HG03469 (cell line): ENCODE results near the gene PARL.

Experiments used
- ATAC-seq: cut with Tn5 transposase; IDR thresholded peaks from one replicate; pipeline ENCODE4 v1.9.1; 2021; ENCODE audit warnings: mild to moderate bottlenecking, moderate library complexity, moderate number of reproducible peaks; ENCODE audit not compliant: unreplicated experiment

PARL gene

DNA sequence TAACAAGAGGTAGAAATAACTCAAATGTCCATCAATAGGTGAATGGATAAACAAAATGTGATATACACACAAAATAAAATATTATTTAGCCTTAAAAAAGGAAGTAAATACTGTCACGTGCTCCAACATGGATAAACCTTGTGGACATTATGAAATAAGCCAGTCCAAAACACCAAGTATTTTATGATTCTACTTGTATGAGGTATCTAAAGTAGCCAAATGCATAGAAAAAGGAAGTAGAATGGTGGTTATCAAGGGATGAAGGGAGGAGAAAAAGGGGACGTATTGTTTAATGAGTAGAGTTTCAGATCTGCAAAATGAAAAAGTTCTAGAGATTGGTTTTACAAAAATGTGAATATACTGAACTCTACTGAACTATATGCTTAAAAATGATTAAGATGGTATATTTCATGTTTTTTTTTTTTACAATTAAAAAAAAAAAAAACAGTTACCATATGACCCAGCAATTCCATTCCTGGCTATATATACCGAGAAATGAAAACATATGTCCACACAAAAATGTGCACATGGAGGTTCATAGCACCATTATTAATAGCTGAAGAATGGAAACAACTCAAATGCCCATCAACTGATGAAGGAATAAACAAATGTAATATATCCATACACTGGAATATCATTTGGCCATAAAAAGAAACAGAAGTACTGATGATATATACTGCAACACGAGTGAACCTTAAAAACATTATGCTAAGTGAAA is 30.2 kb downstream of the PARL start:
- ATAC-seq: no peak

DNA sequence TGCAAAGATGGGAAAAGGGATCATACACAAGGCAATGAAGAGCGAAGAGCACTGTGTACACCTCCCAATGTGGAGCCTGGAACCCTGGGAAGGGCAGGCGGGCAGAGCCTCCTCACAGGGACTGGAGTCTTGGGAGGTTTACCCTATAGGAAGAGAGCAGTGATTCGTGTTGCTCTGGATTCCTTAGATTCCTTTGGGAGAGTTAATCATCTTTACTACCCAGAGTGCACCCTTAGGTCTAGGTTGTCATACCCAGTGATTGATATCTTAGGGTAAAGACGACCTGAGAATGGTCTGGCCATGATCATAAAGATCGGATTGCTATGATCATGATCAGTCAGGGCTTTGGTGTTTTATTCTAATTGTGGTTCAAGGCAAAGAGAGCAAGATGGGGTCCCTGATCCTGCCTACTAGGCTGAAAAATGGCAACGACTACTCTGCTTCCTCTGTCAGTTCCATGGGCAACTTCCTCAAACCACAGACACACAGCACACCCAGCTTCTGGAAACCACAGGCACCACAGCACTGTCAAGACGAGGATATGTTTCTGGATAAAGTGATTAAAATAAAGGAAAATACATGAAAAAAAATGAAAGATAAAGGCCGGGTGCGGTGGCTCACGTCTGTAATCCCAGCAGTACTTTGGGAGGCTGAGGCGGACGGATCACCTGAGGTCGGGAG is 38.9 kb downstream of the PARL start:
- ATAC-seq: no peak

DNA sequence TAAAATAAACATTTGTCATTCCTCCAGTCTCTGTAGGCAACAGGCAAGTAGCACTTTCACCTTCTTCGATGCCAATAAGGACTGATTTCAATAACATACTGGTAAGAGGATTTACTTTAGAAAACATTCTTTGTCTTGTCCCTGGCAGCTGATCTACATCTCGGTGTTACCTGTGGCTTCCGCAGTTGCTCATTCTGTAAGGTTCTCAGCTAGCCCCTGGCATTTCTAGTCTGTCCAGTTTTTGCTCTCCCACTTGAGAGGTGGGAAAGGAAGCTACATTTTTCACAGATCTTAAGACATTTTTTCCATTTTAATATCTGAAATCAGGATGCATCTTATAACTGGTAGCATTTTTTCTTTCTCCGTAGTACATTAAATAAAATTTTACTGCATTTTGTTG is 39.6 kb downstream of the PARL start:
- no peak for ATAC-seq

DNA sequence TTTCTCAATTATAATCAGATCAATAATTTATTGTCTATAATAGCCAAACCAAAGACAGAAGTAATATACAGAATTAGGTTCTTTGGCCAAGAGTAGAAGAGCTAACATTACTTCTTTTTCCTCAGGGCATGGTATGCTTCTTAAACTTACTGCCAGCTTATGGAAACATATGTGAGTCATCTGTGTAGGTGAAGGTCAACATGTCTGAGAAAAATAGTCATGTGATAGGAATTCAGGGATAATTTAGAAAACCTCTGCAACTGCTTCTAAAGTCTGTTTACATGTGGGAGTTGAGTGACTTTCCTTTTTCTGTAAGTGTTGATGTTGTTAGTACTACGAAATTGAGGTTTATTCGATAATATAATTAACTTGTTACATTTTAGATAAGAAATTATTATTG is 40.1 kb downstream of the PARL start:
- no peak for ATAC-seq

DNA sequence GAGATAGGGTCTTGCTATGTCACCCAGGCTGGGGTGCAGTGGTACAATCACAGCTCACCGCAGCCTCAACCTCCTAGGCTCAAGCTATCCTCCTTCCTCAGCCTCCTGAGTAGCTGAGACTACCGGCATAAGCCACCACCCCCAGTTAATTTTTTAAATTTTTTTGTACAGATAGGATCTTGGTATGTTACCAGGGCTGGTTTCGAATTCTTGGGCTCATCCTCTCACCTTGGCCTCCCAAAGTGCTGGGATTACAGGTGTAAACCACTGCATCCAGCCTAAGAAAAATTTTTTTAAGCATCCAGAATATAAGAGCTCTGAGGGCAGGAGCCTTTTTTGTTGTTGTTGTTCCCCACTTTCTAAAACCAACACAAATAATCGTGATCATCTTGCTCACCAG is 44.9 kb downstream of the PARL start:
- no peak for ATAC-seq

DNA sequence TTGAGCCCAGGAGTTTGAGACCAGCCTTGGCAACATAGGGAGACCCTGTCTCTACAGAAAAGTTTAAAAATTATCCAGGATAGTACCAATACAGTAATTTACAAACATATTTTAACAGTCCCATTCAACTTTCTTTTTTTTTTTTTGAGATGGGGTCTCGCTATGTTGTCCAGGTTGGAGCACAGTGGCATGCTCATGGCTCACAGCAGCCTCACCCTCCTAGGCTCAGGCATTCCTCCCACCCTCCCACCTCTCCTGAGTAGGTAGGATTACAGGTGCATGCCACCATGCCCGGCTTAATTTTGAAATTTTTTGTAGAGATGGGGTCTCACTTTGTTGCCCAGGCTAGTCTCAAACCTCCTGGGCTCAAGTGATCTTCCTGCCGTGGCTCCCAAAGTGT is 46.8 kb downstream of the PARL start:
- ATAC-seq: no peak

DNA sequence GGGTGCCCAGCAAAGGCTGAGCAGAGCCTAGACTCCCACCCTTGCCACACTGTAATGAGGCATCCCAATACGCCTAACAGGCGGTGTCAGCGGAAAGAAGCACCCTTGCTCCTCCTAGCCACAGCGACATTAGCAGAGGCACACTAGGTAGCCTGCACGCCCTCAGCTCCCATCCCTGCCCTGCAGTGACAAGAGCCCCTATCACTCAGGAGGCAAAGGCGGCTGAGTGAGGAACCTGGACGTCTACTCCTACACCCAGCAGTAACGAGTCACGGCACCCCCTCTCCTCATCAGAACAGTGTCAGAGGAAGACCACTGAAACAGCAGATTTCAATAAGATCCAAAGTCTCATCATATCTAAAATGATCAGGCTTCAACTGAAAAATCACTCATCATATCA is 47.3 kb downstream of the PARL start:
- no peak for ATAC-seq

DNA sequence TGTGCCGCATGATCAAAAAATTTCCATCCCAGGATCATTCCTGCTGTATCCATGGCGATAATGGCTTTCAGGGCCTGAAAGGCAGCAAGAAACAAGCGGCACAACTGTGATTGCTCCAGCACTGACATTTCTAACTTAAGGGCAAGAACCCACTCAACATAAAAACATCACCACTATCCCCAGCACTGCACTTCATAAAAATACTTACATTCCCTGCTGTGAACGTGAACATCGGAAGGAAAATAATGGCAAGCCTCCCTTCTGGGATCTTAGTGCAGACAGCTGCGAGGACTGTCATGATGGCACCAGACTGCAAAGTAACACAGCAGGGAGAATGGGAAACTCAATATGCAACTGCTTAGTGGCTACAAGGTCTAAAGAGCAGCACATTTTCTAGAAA is 51.2 kb downstream of the PARL start:
- no peak for ATAC-seq

DNA sequence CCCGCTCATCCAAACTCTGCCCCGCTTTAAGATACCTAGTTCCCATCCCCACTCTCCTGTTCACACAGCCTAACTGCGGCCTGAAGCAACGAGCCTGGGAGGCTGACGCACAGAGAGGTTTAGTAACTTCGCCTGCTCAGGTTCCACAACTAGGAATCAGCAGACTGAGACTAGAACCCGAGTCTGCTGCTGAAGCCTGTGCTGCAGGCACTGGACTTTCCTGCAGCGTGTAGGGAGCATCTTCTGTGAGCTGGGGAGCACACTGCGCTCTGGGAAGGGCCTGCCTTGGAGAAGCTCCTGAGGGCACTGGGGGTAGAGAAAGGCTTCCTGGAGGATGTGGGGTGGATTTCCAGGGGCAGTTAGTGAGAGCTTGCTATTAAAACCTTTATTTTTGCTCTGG is 54.5 kb downstream of the PARL start:
- no peak for ATAC-seq

DNA sequence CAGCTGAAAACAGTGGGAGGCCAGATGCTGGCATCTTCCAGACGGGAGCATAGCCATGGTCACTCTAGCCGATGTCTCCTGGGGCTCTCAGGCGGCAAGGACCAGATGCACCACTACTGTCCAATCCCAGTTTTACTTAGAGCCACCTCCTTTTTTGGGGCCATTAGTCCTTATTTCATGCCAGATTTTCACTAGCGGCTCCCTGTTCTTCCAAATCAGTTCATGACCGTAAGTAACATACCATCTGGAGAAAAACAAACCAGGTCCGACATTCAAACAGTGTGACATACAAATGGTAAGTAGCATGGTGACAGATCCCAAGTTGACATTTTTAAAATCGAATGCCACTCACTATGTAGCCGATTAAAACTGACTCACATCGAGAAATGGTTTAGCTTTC is 55.2 kb downstream of the PARL start:
- ATAC-seq: no peak

DNA sequence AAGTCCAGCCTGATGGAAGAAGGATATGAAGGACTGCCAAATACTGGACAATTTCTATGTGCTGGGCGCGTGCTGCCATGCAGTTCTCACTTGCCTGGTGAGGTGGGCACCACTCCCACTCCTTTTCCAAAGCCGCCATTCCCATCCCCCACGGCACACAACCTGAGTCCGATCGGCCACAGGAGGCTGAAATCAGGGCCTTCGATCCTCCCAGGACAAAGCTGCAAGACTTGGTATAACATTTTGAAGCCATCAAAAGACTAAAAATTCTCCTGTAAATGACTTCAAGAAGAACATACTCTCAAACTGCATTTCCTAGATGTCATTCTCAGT is 56.2 kb downstream of the PARL start:
- ATAC-seq: no peak

DNA sequence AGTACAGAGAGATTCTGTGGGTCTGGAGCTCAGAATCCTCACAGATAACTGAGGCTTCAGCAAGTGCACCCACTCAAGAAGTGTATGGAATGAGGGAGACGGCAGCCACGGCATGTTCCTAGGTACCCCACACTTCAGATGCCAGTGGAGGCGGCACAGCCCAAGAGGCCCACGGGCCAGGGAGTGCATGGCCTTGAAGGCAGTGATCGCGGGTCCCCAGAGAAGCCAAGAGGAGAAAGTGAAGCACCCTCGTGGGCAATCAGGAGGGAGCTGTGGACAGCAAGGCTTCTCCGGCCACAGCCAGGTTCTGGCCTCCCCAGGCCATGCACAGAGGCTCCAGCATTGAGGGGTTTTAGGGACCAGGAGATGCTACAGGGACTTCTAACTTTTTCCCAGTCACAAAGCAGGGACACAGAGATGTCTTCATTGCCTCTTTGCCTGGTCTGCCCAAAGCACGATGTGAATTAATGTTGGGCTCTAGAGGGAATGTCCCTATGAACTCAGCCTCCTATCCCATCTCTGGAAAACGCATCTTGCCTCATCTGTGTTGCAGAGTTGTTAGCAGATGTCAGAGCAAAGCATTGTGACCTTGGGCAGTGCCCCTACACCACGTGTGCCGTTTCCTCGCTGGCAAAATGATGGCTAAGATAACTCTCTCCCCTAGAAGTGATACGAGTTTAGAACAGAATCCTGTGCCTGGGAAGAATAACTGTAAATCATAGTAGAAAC is 56.7 kb downstream of the PARL start:
- no peak for ATAC-seq

DNA sequence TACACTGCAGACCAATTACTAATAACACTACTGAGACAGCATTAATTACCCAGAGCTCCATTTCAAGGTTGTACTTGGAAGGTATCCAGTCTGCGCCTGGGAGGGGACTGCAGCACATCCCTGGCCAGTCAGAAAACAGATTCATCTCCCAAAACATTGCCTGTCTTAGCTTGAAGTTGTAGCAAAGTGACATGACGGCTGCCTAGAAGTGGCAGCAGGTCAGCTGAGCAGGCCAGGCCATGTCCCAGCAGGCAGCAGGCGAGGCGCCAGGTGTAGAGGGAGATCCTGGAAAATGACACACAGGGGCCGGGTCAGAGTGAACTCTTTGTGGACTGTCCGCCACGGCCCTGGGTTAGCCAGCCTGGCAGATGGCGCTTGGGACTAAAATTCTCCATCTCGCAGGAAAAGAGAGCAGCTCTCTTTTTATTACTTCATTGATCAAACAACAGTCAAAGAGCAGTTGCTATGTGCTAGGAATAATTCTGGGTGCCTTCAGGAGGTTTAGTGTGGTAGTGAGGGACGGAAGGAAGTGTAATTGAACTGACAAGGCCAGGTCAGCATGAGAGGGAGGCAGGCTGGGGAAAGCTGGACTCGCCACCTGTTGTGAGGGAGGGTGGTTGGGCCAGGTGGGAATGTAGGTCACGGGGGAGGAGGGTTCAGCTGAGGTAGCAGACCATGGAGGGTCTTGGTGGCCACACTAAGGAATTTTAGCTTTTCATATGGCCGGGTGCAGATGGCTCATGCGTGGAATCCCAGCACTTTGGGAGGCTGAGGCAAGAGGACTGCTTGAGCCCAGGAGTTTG is 58.0 kb downstream of the PARL start:
- no peak for ATAC-seq

DNA sequence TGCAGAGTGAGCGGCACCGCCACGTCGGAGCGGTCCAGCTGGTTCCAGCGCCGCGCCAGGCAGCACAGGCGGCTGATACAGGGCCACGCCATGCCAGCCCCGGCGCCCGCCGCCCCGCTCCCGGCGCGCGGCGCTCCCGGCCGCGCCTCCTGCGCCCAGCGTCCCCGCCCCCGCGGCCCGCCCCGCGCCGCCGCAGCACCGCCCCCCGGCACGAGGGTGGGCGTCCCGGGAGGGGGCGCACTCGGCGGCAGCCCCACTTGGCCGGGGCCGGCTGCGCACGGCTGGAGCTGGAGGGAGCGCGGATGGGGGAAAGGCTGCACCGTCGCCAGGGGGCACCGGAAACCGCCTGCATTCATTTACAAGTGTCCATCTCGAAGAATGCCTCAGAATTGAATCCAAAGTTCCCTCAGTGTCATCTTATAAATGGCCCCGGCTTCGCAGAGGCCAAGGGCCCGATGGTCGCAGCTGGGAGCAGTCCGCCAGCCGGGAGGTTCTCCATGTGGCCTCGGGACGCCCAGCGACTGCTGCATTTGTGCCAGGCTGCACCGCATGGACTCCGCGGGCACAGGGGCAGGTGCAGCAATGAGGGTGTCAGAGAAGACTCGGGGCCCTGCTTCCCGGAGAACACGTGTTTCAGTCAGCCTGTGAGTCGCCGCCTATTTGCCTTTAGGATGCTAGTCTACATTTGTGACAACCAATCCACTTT is 59.1 kb downstream of the PARL start, which contains the start of gene MAP6D1:
Gene MAP6D1, minus strand, starts transcription at position 122 of the 706 bp plus-strand sequence. Its CDS starts 30 bp downstream, at position 92.
- no peak for ATAC-seq

DNA sequence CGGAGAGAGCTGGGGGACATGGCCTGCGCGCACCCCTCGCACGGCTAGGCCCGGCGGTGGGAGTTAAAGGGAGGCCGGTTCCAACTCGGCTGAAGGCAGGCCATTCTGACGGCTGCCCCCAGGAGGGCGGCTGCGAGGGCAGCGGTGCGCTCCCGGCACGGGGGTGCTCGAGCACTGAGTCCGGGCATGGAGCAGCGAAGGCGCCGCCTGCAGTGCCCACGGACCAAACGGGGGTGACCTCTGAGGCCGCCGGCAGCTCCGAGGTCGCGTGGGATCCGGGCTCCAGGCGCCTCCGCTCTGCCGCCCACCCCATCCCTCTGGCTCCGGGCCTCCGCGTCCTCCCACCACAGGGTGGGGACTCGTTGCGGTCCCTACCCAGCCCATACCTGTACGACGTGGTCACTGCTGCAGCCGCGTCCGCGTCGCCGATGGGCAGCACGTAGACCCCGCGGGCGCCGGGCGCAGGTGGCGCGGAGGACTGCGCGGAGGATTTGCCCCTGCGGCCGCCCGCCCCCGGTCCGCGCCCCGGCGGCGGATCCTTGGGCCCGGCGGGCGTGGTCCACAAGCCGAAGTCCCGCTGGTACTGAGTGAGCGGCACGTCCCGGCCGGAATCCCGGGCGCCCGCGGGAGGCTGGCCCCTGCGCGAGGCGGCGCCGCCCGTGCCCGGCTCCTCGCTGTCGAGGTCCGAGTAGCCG is 59.8 kb downstream of the PARL start:
- ATAC-seq: no peak

DNA sequence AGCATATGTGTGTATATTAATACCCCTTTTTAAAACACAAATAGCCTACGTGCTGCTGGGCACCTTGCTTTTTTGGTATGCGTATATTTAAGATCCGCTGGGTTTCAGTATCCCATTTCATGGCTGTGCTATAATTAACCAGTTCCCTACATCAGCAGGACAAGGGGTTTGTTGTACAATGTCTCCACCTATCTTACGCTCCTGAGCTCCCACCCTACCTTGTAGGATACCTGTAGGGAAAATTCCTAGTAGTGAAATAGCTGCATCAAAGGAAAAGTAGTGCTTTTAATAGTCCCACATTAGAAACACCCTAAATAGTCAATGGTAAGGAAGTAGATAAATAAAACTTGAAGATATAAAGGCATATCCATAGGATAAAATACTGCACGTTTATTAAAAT is 60.7 kb downstream of the PARL start:
- no peak for ATAC-seq

DNA sequence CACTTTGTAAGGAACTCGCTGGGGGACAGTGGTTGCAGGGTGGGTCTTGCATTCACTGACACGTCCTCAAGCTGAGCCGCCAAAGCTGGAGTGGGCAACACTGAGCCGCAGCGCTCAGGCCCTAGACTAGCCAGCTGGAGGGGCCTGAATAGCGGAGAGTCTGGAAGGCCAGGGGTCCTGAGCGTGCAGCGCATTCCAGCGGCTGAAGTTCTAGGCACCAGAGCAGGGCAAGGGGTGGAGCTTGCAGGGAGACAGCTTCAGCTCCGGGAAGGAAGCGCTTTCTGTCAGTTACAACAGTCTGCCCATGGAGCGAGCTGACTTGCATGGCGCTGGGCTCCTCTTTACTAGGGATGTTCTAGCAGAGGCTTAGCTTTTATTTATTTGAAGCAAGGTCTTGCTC is 62.0 kb downstream of the PARL start:
- ATAC-seq: no peak

DNA sequence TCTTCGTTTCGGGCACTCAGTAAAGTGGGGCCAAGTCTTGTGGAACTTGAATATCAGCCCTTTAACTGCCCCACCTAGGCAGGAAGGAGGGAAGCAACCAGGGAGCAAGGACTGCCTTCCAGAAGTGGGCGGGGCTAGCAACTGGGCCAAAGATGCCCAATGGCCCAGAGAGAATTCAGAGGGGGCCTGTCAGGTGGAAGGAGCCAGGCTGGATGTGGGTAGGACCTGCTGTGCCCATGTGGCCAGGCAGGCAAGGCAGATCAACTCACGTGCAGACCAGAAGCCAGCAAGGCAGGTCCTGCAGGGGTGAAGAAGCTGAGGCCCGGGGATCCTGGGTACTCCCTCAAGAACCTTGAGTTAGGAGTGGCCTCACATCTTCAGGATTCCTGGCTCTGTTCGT is 64.8 kb downstream of the PARL start:
- ATAC-seq: no peak

DNA sequence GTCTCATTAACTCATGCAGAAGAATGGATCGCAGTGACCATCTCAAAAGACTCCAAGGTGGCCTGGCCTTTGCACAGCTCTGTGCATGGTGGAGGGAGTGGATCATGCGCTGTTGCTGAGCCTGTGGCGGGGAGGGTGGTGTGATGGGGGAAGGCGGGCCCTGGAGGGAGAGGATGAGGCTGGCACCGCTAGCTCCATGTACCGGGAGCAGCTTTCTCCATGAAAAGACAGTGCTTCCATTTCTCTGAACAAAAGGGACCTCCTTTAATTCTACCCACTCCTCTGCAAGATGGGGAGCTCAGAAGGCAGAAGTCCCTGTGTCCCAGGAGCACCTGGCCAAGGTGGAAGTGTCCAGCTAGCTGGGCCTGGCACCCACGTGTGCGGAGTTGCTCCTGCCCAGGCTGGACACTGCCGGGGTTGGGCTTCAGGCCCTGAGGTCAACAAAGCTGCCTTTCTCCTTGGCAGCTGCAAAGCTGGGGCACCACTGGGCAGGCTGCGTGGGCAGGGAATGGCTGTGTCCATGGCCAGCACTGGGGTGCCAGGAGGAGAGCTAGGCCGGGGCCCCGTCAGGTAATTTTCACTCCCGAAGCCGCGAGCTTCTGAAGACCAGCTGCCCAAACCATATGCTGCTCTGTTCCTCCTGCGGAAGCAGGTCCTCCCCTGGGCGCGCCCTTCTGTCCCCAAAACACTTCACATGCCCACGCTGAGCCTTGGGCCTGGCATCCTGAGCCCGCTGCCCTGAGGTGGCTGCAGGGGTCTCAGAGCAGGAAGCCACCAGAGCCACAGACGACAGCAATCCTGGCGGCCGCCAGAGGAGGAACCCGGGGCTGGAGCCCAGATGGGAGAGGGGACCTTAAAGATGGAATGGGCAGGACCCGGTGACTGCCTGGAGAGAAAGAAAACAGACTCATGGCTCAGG is 65.7 kb downstream of the PARL start:
- ATAC-seq: no peak
